GM18951 (cell line): Measurements from ENCODE around the gene FHIT.

Experiments used
- POLR2A ChIP-seq: IDR thresholded peaks from 4 replicates; pipeline ENCODE4 v1.6.1; 2011; ENCODE audit warnings: mild to moderate bottlenecking; ENCODE audit not compliant: insufficient read length, insufficient read depth; ENCODE audit errors: extremely low read depth
- in situ Hi-C: fragments of 300-500 bp; cut with MboI; formaldehyde crosslinking; loops from one replicate; pipeline ENCODE4 v1.12.0; 2022; ENCODE audit warnings: low sequenced_read_pairs, mixed read lengths, inconsistent platforms; ENCODE audit not compliant: unreplicated experiment

Gene FHIT

GRCh38 chr3:60949146-60949545 lies 302.1 kb downstream of the FHIT start:
- in situ Hi-C loops: no loop called here
- no peak for TF ChIP-seq POLR2A

GRCh38 chr3:60948488-60948887 lies 302.8 kb downstream of the FHIT start:
- in situ Hi-C loops: no loop called here
- no peak for TF ChIP-seq POLR2A

GRCh38 chr3:60935709-60936108 lies 315.5 kb downstream of the FHIT start:
- in situ Hi-C loops: no loop called here
- no peak for TF ChIP-seq POLR2A

- in situ Hi-C loops: no loop called here
- no peak for TF ChIP-seq POLR2A
Measured at GRCh38 chr3:60933824-60934223, 317.4 kb downstream of the FHIT start.

DNA sequence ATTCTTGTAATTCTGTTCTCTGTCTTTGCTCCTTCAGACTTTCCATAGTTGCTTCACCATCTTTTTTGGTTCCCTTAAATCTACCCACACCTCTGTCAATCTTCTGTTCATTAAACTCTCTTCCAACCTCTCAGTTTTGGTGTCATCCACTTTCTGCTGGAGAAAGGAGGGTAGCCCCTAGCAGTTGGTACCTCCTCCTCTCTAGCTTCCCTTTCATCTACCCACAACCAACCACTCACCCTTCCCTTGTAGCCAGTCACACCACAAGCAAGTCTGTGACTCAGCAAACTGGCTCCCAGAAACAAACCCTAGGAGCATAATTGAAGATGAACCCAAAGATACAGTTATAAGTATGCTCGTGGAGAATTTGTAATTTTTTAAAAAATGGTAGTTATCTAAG lies 318.6 kb downstream of the FHIT start:
- no peak for TF ChIP-seq POLR2A
- in situ Hi-C loops: no loop called here

- in situ Hi-C loops: no loop called here
- no peak for TF ChIP-seq POLR2A
Measured at GRCh38 chr3:60932170-60932569, 319.1 kb downstream of the FHIT start.

GRCh38 chr3:60931452-60931851 lies 319.8 kb downstream of the FHIT start:
- in situ Hi-C loops: no loop called here
- no peak for TF ChIP-seq POLR2A

GRCh38 chr3:60920519-60920918 lies 330.7 kb downstream of the FHIT start:
- no peak for TF ChIP-seq POLR2A
- in situ Hi-C loops: no loop called here

DNA sequence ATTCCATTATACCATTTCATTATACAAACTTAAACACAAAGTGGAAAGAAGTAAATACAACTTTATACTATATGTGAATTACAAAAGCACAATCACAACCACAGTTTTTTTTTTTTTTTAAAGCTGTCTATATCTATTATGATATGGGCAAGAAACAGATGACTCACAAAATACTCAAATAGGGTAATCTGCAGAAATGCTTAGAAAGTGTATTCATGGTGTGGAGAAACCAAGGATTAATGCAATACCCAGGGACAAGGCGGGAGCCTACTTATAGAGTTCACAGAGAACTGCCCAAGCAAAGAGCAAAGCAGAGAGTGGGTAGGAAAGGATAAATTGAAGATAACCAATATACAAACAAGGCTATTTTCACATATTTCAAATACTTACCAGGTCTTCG lies 332.0 kb downstream of the FHIT start:
- in situ Hi-C loops: no loop called here

DNA sequence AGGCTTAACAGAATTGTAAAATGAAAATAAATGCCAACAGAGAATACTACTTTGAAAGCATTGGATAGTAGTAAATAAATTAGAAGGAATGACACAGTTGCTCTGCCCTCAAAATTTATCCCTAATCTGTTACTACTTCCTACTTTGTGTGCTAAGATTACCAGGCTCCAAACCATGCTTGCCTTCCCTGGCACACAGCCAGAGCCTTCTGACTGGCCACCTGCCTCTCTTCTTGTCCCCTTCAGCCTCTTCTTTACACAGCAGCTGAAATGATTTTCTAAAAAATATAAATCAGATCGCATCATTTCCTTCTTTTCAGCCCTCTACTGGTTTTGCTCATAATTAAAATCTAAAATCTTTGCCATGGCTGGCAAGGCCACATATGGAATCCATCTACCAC lies 334.1 kb downstream of the FHIT start:
- in situ Hi-C loops: no loop called here
- no peak for TF ChIP-seq POLR2A

More for the DNA sequence above, 332.0 kb downstream of the FHIT start:
- no peak for TF ChIP-seq POLR2A

- in situ Hi-C loops: no loop called here
- TF ChIP-seq POLR2A: no peak
Measured at GRCh38 chr3:60916546-60916945, 334.7 kb downstream of the FHIT start.

DNA sequence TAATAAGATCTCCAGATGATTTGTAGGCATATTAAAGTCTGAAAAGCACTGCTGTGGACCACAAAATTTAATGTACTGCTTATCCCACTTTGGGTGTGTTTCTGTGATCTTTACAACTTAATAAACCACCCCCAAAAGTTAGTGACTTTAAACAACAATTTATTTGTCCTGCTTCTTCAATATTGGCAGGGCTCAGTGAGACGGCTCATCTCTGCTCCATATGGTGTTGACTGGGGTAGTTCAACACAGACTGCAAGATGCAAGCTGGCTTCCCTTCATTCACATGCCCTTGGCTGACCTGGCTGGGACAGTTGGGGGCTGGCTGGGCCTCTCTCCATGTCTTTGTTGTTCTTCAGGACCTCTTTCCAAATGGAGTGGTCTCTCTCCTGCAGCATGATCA lies 337.8 kb downstream of the FHIT start:
- in situ Hi-C loops: no loop called here
- no peak for TF ChIP-seq POLR2A

- no peak for TF ChIP-seq POLR2A
- in situ Hi-C loops: no loop called here
Measured at GRCh38 chr3:60912876-60913275, 338.4 kb downstream of the FHIT start.

DNA sequence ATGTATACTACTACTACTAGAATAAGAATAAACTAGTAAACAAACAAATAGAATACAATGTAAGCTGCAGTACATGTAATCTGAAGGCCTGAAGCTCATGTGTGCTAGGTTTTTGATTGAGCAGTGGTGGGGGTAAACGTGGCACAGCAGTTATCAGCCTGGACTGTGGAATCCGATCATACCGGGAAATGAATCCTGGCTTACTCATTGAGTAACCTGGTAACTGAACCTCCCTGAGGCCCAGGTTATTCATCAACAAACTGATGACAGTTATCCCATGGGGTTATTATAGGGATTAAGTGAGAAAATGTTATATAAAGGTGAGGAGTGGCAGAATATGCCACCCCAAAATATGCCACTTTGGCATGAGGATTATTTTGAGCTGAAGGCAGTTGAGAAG lies 339.1 kb downstream of the FHIT start:
- in situ Hi-C loops: no loop called here
- no peak for TF ChIP-seq POLR2A

- in situ Hi-C loops: no loop called here
- TF ChIP-seq POLR2A: no peak
Measured at GRCh38 chr3:60909526-60909925, 341.7 kb downstream of the FHIT start.
